Erythroblast (primary cell): Measurements from ENCODE around the gene GPANK1.

ENCODE experiments used
- DNase-seq, 2 experiments: peaks; one replicate each; lab custom pipeline; 2025; lab: John Stamatoyannopoulos, UW
- GATA1 ChIP-seq: IDR thresholded peaks from 2 replicates; pipeline ENCODE4 v1.6.1; 2011; ENCODE audit warnings: low read depth, mild to moderate bottlenecking, control low read depth, low read length, moderate library complexity
- POLR2A ChIP-seq: IDR thresholded peaks from 2 replicates; pipeline ENCODE4 v1.6.1; 2011; ENCODE audit warnings: mild to moderate bottlenecking, low read length

The GPANK1 gene

DNA sequence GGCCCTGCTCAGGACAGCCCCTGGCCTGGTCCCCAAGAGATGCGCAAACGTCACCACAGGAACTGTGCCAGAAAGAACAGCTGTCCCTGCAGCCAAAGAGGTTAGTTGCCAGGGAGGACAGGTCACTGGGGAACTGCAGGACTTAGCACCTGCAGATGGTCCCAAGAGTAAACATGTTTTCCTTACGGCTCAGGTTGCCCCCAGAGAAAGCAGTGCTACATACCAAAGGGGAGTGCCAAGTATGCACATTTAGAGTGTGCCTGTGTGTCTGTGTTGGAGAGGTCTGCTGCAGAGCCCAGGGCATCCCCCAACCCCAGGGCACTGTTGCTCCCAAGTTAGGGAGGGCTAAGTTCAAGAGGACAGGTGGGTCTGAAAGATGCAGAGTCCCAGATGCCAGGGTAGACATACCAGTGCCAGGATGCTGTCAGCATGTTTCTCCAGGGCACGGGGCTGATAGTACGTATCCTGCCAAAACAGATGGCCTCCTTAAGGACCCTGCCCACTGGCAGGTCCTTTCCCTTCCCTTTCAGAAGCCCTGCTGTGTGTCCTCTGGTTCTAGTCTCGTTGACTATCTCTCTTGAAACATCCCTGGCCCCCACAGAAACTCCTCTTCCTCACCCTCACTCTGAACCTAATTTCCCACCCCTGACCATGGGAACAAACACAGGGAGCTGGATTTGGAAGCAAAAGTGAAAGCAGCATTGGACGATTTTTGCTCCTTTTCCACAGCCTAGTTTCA lies 37.0 kb upstream of the GPANK1 start:
- no peak for TF ChIP-seq POLR2A
- TF ChIP-seq GATA1: no peak
- DNase-seq: peak; percentile 76 to 84

GRCh38 chr6:31700740-31701401 lies 36.1 kb upstream of the GPANK1 start:
- TF ChIP-seq POLR2A: no peak
- TF ChIP-seq GATA1: no peak
- DNase-seq: no peak

DNA sequence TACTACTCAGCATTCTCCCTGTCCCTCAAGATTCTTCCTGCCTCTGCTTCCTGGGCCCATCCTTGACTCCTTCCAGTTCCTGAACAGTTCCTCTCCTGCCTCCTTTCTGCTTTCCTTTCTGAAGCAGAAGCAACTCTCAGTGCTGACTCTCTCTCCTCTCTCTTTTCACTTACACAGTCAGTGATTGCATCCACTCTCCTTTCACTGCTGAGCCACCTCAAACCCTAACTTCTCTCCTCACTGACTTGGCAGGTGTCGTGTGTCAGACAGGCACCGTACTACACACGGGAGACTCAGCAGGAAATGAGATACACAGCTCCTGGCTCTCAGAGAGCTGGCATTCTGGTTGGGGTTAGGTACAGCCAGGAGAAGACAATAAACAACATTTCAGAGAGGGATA lies 32.8 kb upstream of the GPANK1 start:
- no peak for TF ChIP-seq POLR2A
- no peak for TF ChIP-seq GATA1
- DNase-seq: no peak

GRCh38 chr6:31693535-31693934 lies 28.7 kb upstream of the GPANK1 start:
- no peak for DNase-seq
- TF ChIP-seq POLR2A (no peak), GATA1 (no peak)

DNA sequence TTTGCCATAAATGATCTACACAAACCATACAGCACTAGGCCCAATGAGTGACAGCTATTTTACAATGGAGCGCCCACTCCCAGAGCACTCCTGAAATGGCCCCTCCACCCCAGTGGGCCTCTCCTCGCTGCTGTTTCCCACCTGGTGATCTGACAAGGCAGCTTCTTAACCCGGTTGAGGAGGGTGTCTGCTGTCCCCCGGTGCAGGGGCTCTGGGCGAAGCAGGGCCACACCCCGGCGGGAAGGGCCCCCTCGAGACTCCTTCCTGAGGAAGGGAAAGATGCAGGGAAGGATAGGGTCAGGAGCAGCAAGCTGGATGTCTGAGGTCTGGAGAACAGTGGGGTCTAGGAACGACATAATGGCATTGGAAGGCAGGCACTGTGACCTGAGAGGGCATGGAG lies 28.1 kb upstream of the GPANK1 start:
- DNase-seq: no peak
- TF ChIP-seq POLR2A (no peak), GATA1 (no peak)

- no peak for DNase-seq
- TF ChIP-seq GATA1: no peak
- TF ChIP-seq POLR2A: no peak
These were observed 27.6 kb upstream of the GPANK1 start for GRCh38 chr6:31692353-31692752.

- TF ChIP-seq GATA1: no peak
- DNase-seq: no peak
These were observed 26.8 kb upstream of the GPANK1 start for GRCh38 chr6:31691564-31692108.

- TF ChIP-seq POLR2A (no peak), GATA1 (no peak)
- DNase-seq: no peak
These were observed 26.3 kb upstream of the GPANK1 start for GRCh38 chr6:31691078-31691463.

GRCh38 chr6:31690231-31691077 lies 25.7 kb upstream of the GPANK1 start:
- peak; percentile 60 to 82 for DNase-seq
- TF ChIP-seq POLR2A (no peak), GATA1 (no peak)

DNA sequence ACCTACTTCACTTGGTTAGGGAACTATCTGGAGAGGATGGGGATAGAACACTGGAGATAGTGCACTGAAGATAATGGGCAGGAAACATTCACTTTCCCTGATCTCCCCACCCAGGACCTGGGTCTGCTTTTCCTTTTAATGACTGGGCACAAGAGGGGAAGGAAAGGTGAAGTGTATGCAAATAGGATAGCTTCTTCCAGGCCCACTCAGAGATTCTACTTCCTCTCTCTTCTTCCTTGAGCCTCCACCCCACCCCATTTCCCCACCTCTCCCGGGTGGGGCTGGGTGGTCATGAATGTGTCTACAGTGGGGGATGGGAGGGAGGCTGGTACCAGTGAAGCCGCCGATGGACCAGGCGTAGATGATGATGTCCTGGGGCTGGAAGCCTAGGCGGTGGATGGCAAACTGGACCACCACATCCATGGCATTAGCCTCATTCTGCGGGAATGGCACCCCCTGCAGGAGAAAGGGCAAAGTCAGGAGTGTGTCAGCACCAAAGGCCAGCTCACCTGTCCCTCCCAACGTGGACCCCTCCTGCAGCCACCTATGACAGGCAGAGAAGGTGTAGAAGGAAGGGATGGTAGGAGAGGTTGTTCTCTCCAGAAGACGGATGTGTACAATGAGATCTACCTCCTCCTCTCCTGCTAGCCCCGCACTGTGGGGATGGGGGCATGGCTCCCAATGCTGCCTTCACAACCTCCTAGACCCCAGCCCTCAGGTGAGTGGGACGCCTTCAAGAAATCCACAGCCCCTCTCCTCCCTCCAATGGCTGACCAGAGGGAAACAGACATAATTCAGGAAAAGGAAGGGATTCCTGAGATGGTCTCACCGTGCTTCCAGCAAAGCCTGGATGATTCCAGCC lies 24.7 kb upstream of the GPANK1 start:
- DNase-seq: peak in 1 of 2 experiments; percentile 30
- no peak for TF ChIP-seq GATA1
- no peak for TF ChIP-seq POLR2A

GRCh38 chr6:31687860-31688693 lies 23.3 kb upstream of the GPANK1 start:
- DNase-seq: no peak
- TF ChIP-seq GATA1: no peak
- no peak for TF ChIP-seq POLR2A

DNA sequence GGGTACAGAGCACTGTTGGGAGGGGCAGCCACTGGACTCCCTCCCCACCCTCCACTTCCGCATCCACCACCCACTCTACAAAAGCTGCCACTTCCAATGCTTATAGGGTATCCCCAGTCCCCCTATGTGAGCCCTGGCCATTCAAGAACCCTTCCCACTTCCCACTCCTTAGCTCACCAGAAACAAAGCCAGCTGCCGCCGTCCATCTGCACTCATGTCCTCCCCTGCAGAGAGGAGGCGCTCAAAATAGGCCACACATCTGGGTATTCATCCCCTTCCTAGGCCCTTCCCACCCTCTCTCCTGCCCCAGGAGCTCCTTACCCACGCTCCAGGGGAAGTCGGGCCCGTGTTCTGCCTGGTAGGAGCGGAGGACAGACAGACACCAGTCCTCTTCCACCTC lies 22.5 kb upstream of the GPANK1 start:
- DNase-seq: no peak
- no peak for TF ChIP-seq POLR2A
